HG03342 (cell line): ENCODE data around the gene TRIM59.
A peak's percentile ranks its signal among the peaks of the same experiment; 100 is the strongest.

ENCODE experiments used
- ATAC-seq: cut with Tn5 transposase; IDR thresholded peaks from one replicate; pipeline ENCODE4 v1.9.1; 2021; ENCODE audit warnings: mild to moderate bottlenecking, moderate library complexity; ENCODE audit not compliant: unreplicated experiment

The TRIM59 gene

GRCh38 chr3:160403796-160404470, 45.7 kb downstream of the TRIM59 start:
- ATAC-seq, result no peak

GRCh38 chr3:160403028-160403545, 46.5 kb downstream of the TRIM59 start:
- no peak for ATAC-seq

- no peak for ATAC-seq
These were observed 47.2 kb downstream of the TRIM59 start for GRCh38 chr3:160402221-160403027.

- no peak for ATAC-seq
These were observed 48.1 kb downstream of the TRIM59 start for GRCh38 chr3:160401291-160402095.

- ATAC-seq, result no peak
These were observed 48.9 kb downstream of the TRIM59 start for GRCh38 chr3:160400702-160401150.

- ATAC-seq, result peak; percentile 11
These were observed 49.4 kb downstream of the TRIM59 start for GRCh38 chr3:160400030-160400701.

- ATAC-seq, result peak; percentile 91
These were observed 50.2 kb downstream of the TRIM59 start, which contains the start of the genes IFT80 and SMC4 for GRCh38 chr3:160399125-160400029. Gene IFT80 (minus strand): TSS chr3:160399225. CDS start chr3:160384600, 14,625 bp downstream. Gene SMC4 (plus strand): TSS chr3:160399650. CDS start chr3:160400827, 1,177 bp downstream.

- ATAC-seq, result peak; percentile 10
These were observed 50.8 kb downstream of the TRIM59 start for GRCh38 chr3:160398820-160399124.

GRCh38 chr3:160395297-160395696, 54.3 kb downstream of the TRIM59 start:
- no peak for ATAC-seq

- no peak for ATAC-seq
These were observed 55.6 kb downstream of the TRIM59 start for GRCh38 chr3:160394009-160394392.

GRCh38 chr3:160393346-160394008, 56.1 kb downstream of the TRIM59 start:
- no peak for ATAC-seq

GRCh38 chr3:160392798-160393197, 56.8 kb downstream of the TRIM59 start:
- no peak for ATAC-seq

- ATAC-seq, result no peak
These were observed 58.9 kb downstream of the TRIM59 start for GRCh38 chr3:160390565-160391138.
